ENCODE results near the gene SERINC1.
"Not testable (repeated sequence)": the region's sequence is repeated elsewhere in the genome, so short reads cannot be mapped to it uniquely, and the experiment has no call there.

The SERINC1 gene

DNA sequence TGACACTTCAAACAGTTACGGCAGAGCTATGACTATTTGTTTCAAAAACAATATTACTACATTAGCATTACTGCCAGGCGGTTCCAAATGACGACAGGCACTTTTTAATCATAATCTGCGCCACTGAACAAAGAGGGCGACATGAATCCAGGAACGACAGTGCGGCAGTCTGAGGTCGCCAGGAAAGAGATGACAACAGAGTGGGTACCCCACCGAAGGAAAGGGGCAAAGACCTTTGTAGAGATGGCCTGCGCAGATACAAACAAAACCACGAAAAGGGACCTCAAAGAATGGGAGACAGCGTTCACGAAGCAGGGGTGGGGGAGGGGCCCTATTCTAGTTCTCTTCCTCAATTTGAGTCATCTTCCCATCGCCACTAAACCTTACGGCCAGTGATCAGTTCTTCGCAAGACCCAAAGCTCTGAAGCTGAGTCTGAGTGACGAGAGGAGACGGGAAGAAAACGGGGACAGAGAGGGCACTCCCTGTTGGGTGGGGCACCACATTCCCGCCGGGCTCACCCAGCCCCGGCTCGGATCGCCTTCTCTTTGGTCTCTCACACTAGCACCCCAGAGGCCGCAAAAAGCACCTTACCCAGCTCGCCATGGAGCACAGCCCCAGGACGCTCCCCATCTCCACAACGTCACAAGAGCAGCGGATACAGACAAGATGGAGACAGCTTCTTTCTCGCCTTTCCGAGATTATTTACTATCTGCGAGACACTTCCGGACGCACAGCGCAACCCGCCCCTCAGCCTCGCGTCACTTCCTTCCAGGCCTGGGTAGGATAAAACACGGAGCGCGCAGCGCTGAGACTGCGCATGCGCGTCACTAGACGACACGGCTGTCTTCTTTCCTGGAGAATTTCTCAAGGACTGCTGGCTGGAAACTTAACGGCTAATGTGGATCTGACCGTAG, at the start of gene SERINC1:
Gene SERINC1 (minus strand): TSS at position 701 of the 915 bp plus-strand sequence. CDS start 70 bp downstream, at position 631.
- peak; percentile 93 for DNase-seq

GRCh38 chr6:122511193-122511924, 39.8 kb upstream of the SERINC1 start:
- no peak for DNase-seq

DNA sequence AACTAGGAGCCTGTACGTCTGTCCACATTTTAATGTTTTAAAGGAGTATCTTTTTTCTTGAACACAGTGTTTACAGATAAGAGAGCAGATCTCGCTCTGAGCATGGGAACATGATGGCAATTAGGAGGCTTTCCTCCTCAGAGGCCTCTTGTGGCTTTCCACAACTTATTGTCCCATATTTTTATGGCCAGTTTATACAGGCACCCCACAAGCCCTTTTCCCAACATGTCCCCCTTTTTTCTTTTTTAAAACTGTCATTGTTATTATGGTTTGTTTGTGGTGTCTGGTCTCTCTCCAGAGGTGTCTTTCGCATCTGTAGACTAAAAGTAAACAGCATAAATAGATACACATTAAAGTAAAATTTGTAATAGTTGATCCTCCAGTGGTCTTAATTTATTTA, 33.6 kb upstream of the SERINC1 start:
- not testable (repeated sequence) for DNase-seq

GRCh38 chr6:122501475-122501874, 29.9 kb upstream of the SERINC1 start:
- DNase-seq: no peak

DNA sequence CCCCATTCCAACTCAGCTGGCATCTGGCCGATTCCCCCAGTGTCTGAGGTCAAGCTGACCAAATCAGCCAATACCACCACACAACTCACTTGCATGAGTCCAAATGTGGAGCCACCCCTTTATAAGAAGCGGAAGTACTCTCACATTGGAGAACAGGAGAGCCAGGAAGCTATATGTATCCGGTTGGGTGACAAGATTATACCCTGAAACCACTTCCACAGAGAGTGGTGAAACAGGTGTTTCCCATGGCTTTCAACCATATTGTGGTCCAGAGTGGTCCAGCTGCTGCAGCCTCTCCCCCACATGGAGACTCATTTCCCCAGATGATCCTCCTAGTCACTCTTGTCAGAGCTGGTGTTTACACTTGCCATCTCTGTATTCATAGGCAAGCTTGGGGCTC, 24.0 kb upstream of the SERINC1 start:
- DNase-seq: no peak

GRCh38 chr6:122494665-122495272, 23.2 kb upstream of the SERINC1 start:
- no peak for DNase-seq

DNA sequence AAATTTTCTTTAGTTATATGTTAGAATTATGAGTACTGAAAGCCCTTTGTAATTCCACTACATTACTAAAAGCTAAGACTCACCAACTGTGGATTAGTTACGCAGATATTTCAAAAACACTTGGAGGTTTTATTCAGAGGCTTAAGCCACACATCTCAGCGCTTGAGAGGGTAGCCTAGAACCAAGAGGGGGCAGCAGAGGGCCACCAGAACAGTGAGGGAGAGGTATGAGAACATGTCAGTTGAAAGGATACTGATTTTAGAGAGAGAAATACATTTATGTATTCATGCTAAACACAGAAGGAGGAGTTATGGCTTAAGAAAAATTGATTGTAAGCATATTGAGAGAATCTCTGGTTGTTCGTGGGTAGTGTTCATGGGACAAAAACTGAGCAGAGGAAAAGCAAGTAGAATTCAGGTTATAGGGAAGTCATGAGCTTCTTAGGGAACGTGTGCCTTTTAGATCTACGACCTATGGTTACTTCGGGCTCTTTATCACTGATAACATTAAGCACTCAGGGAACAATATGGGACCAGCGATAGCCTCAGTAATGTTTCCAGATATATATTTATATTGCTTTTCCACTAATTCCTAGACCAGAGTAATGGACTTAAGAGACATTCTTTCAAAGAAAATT, 20.4 kb upstream of the SERINC1 start:
- DNase-seq: peak; percentile 43

DNA sequence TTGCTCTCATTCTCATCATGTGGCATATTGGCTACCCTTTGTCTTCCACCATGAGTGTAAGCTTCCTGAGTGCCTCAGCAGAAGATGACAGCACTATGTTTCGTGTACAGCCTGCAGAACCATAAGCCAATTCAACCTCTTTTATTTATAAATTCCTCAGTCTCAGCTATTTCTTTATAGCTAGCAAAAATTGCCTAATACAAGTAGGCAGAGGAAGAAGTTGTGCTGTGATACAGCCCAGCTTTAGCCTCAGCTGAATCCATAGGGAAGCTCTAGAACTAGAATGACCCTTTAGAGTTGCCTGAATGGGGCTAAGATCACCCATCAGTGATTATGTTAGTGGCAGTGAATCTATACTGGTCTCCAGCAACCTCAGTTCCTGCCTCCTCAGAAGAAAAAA, 19.0 kb upstream of the SERINC1 start:
- no peak for DNase-seq

DNA sequence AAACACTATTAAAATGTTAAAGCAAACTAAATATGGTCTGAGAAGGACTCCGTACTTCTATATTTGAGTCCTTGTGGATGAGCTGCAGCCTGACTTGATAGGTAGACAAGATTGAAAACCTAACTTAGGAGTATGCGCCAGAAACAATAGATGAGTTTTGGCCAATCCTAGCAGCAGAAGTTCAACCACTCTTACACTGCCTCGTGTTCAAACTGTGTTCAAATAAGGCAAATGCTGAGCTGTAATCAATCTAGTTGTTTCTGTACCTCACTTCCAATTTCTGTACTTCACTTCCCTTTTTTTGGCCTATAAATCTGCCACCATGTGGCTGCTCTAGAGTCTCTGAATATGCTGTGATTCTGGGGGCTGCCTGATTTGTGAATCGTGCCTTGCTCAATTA, 13.2 kb upstream of the SERINC1 start:
- DNase-seq: no peak

DNA sequence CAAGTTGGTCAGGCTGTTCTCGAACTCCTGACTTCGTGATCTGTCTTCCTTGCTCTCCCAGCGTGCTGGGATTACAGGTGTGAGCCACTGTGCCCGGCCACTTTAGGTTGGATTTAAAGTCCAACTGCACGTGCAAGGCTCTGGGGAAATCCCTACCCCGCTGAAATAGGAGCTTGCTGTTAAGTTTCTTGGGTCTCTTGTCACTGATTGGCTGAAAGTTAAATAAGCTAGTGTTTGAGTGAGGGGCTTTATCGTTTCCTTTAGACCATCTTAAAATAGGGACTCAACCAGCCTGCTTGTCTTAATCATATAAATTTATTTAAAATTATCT, 11.1 kb upstream of the SERINC1 start:
- no peak for DNase-seq

DNA sequence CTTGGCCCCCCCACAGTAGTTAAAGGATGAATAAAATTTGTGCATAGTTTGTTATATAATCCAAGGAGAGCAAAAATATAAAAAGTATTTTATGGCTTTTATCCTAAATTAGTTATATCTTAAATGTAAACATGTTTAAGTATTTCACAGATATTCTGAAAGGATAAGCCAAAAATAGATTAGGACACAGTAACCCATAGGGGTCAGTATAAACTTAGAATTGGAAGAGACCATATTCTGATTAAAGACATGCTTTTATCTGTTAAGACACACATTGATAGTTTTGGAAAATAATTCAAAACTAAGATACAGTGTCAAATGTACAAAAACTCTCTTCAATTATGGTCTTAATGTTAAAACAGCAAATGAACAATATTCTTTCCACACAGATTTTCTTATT, 4.5 kb upstream of the SERINC1 start:
- DNase-seq: no peak

DNA sequence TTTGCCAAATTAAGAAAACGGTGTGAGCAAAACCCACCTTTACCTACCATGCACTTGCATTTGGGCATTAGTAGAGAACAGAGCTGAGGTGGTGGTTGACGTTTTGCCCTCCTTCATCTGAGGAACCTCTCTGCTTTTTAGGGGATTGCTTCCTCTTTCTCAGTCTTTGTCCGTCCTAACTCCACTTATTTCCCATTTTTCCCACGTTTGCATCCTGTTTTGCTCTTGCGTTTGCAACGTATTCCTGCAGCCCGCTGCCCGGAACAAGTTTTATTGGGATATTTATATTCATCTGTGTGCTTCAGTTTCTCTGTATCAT, 374 bp upstream of the SERINC1 start:
- DNase-seq: no peak

DNA sequence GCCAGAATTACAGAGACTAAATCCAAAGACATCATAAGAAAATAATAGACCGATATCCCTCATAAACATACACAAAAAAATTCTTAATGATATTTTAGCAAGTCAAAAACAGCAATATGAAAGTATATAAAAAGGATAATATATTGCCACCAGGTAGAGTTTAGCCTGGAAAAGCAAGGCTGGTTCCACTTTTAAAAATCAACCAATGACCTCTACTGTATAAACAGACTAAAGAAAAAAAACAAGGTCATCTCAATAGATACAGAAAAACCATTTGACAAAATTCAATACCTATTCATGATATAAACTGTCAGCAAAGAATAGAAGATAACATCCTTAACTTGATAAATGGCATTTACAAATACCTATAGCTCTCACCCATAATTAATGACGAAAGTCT, 9.7 kb downstream of the SERINC1 start:
- no peak for DNase-seq

- DNase-seq: not testable (repeated sequence)
These were observed 11.7 kb downstream of the SERINC1 start for GRCh38 chr6:122459865-122460416.

GRCh38 chr6:122459240-122459639, 12.4 kb downstream of the SERINC1 start:
- DNase-seq: no peak

DNA sequence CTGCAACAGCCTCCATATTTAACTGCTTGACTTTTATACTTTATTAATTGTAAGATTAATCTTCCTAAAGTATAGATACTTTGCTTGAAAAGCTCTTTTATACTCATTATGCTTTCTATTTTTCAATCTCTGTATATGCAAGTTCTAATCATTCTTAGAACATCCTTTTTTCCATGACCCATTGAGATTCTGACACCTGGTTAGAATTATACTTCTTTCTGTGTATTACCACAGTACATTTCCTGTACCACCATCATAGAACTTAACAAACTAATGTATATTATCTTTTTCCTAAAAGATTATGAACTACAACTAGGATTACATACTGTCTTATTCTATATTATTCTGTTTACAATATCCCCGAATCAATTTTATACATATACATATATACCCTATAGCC, 13.5 kb downstream of the SERINC1 start:
- DNase-seq: no peak

DNA sequence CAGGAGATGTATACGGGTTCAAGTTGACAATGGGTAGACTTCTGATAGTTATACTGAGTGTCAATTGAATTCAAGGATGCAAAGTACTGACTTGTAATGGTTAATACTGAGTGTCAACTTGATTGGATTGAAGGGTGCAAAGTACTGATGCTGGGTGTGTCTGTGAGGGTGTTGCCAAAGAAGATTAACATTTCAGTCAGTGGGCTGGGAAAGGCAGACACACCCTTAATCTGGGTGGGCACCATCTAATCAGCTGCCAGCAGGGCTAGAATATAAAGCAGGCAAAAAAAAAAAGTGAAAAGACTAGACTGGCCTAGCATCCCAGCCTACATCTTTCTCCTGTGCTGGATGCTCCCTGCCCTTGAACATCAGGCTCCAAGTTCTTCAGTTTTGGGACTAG, 16.5 kb downstream of the SERINC1 start:
- DNase-seq: not testable (repeated sequence)

- no peak for DNase-seq
These were observed 16.9 kb downstream of the SERINC1 start for GRCh38 chr6:122454673-122455072.

- DNase-seq: no peak
These were observed 19.1 kb downstream of the SERINC1 start for GRCh38 chr6:122452509-122452908.

DNA sequence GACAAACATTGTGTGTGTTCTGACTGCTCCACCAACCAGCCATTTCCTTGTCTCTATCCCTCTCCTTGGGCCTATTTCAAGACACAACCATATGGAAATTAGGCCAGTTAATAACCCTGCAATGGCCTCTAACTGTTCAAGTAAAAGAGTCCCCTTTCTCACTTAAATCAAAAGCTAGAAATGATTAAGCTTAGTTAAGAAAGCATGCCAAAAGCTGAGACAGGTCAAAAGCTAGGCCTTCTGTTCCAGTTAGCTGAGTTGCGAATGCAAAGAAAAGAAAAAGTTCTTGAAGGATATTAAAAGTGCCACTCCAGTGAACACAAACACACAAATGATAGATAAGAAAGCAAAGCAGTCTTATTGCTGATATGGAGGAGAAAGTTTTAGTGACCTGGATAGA, 22.5 kb downstream of the SERINC1 start:
- no peak for DNase-seq

DNA sequence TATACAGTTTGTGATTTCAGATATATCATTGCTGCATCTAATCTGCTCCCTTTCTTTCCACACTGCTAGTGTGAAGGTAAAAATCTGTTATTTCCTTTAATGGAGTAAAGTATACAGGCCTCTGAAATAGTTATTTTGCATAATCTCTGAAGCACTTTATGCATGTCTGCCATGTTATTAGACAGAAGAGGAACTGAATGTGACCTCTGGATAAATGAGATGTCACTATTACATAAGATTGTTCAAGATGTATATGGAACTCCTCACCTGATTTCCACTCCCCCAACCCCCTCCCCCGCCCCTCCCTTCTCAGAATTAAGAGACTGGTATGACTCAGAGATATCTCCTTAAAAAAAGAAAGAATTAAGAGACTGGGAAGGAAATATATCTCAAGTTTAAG, 26.3 kb downstream of the SERINC1 start:
- no peak for DNase-seq

DNA sequence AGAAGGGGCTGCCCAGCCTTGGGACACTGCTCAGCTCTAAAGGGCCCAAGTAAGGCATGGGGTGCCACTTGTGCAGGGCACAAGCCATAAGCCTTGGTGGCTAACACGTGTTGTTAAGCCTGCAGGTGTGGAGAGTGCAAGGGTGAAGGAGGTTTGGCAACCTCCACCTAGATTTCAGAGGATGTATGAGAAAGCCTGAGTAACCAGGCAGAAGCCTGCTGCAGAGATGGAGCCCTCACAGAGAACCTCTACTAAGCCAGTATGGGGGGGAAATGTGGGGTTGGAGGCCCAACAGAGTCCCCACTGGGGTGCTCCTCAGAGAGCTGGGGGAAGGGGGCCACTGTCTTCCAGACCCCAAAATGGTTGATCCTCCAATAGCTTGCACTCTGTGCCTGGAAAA, 32.6 kb downstream of the SERINC1 start:
- no peak for DNase-seq

GRCh38 chr6:122432816-122433215, 38.8 kb downstream of the SERINC1 start:
- DNase-seq: no peak
